Endothelial cell (in vitro differentiated cells): ENCODE results near the gene DNAJC30. TPM values are rescaled to one million over a fixed set of nuclear protein-coding genes. Genes with fewer than 3 reads are reported as not detected.

Experiments used
- DNase-seq: peaks from one replicate; pipeline ENCODE4 v3.0.0; 2021; ENCODE audit warnings: low spot score
- H3K27ac Mint-ChIP-seq: one replicate; pipeline ENCODE4 v1.8.0; 2021; ENCODE audit warnings: mixed read lengths, inconsistent platforms; ENCODE audit not compliant: unreplicated experiment
- H3K27me3 Mint-ChIP-seq: one replicate; pipeline ENCODE4 v1.8.0; 2021; ENCODE audit warnings: mild to moderate bottlenecking, moderate library complexity, mixed read lengths, inconsistent platforms; ENCODE audit not compliant: unreplicated experiment
- H3K36me3 Mint-ChIP-seq: one replicate; pipeline ENCODE4 v1.8.0; 2021; ENCODE audit warnings: mild to moderate bottlenecking, low read depth, mixed read lengths, inconsistent platforms; ENCODE audit not compliant: unreplicated experiment
- H3K4me1 Mint-ChIP-seq: one replicate; pipeline ENCODE4 v1.8.0; 2021; ENCODE audit warnings: mild to moderate bottlenecking, mixed read lengths, inconsistent platforms; ENCODE audit not compliant: unreplicated experiment
- H3K4me3 Mint-ChIP-seq: one replicate; pipeline ENCODE4 v1.8.0; 2021; ENCODE audit warnings: mild to moderate bottlenecking, mixed read lengths, inconsistent platforms; ENCODE audit not compliant: unreplicated experiment
- H3K9me3 Mint-ChIP-seq: one replicate; pipeline ENCODE4 v1.8.0; 2021; ENCODE audit warnings: mixed read lengths, inconsistent platforms; ENCODE audit not compliant: unreplicated experiment
- CTCF ChIP-seq: fragments of 200-600 bp; sonication (generic); IDR thresholded peaks from one replicate; pipeline ENCODE4 v1.5.0; 2021; ENCODE audit warnings: antibody characterized with exemption; ENCODE audit not compliant: unreplicated experiment
- total RNA-seq: library from RNA; stranded (reverse); fragmentation: NEBNext Ultra II Directional; extraction: Animal tissue kit (Norgen Biotek cat#: 25700); gene quantifications from one replicate; pipeline ENCODE4 v1.2.1, GENCODE V29; 2021; ENCODE audit not compliant: unreplicated experiment

DNAJC30 gene
- total RNA-seq, 1 donor from 2014 or later = 10.3 TPM

- DNase-seq = no peak
- Mint-ChIP-seq H3K36me3 (no peaks in the 10 kb centered on the region), H3K27ac (no peak overlapping the region), H3K4me1 (peaks cover 25% of the 10 kb centered on the region), H3K27me3 (peaks cover 22% of the 10 kb centered on the region), H3K4me3 (no peak overlapping the region), H3K9me3 (no peaks in the 10 kb centered on the region)
- no peak for TF ChIP-seq CTCF
These were observed 36.2 kb downstream of the DNAJC30 start for GRCh38 chr7:73646785-73647724.

DNA sequence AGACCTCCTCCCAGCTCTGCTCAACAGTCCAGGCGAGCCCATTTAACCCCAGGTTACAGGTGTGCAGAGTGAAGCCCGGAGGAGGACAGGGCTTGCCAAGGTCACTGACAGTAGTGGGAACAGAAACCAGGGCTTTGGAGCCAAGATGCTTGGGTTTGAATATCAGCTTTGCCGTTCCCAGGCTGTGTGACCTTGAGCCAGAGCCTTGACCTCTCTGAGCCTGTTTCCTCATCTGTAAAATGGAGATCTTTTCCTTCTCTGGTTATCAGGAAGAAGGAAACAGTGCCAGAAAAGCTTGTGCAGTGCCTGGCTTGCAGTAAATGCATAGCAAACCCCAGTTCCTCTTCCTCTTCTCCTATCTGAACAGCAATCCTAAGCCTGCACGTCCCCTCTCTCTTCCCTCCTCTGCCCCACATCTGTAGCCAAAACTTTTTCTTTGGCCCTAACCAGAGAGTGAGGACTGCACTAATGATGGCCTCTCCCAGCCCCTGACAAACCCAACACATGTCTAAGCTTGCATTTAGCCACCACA is 37.5 kb downstream of the DNAJC30 start:
- DNase-seq = no peak
- H3K27ac Mint-ChIP-seq = no peak overlapping the region
- TF ChIP-seq CTCF = no peak
- no peaks in the 10 kb centered on the region for H3K9me3 Mint-ChIP-seq
- H3K4me1 Mint-ChIP-seq = peaks cover 25% of the 10 kb centered on the region
- H3K36me3 Mint-ChIP-seq = no peaks in the 10 kb centered on the region
- peaks cover 22% of the 10 kb centered on the region for H3K27me3 Mint-ChIP-seq
- no peak overlapping the region for H3K4me3 Mint-ChIP-seq

DNA sequence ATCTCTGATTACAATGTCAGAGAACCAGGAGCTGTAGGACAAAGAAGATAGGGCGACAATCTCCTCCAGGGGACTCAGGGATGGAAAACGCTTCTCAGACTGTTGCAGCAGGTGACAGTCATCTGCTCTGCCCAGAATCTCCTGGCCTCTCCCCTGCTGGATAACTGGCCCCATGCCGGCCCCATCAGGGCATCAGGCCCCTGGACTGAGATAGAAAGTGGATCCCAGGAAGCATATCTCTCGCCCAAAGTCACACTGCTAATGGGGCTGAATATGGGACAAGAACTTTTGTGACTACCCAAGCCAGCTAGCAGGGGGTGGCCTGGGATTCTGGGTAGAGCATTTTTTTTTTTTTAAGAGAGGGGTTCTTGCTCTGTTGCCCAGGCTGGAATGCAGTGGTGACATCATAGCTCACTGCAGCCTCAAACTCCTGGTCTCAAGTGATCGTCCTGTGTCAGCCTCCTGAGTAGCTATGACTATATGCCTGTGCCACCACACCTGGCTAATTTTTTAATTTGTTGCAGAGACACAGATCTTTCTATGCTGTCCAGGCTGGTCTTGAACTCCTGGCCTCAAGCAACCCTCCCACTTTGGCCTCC is 38.5 kb downstream of the DNAJC30 start:
- Mint-ChIP-seq H3K27me3 (peaks cover 16% of the 10 kb centered on the region), H3K27ac (no peak overlapping the region), H3K4me3 (no peak overlapping the region), H3K36me3 (no peaks in the 10 kb centered on the region), H3K4me1 (peaks cover 21% of the 10 kb centered on the region), H3K9me3 (no peaks in the 10 kb centered on the region)
- no peak for DNase-seq
- no peak for TF ChIP-seq CTCF

- Mint-ChIP-seq H3K4me3 (no peak overlapping the region), H3K27me3 (peaks cover 9% of the 10 kb centered on the region), H3K36me3 (no peaks in the 10 kb centered on the region), H3K4me1 (peaks cover 16% of the 10 kb centered on the region), H3K27ac (no peak overlapping the region), H3K9me3 (no peaks in the 10 kb centered on the region)
- DNase-seq = no peak
- no peak for TF ChIP-seq CTCF
These were observed 40.4 kb downstream of the DNAJC30 start for GRCh38 chr7:73642834-73643233.

DNA sequence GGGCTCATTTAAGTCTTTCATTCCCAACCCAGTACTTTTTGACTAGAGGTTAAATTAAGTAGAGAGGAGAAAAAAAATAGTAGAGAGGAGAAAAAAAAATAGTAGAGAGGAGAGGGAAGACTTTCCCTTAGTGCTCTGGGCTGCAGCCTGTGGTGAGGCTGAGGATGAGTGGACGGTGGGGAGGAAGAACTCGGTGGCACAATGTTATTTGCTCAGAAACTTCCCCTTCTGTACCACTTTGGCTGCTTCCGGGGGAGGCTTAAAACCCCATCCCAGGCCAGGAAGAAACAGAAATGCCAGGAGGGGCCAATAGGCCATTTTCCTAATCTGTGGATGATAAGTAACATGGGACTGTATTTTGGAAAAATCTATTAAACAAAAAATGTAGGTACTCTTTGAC is 44.3 kb downstream of the DNAJC30 start:
- no peaks in the 10 kb centered on the region for H3K9me3 Mint-ChIP-seq
- no peaks in the 10 kb centered on the region for H3K36me3 Mint-ChIP-seq
- no peak overlapping the region for H3K27ac Mint-ChIP-seq
- no peak for TF ChIP-seq CTCF
- no peak for DNase-seq
- H3K4me3 Mint-ChIP-seq = no peak overlapping the region
- H3K27me3 Mint-ChIP-seq = peaks cover 4% of the 10 kb centered on the region
- H3K4me1 Mint-ChIP-seq = no peaks in the 10 kb centered on the region
